ENCODE data around the gene WNT7B.
"Not testable (repeated sequence)": the region's sequence is repeated elsewhere in the genome, so short reads cannot be mapped to it uniquely, and the experiment has no call there.

Gene WNT7B

DNA sequence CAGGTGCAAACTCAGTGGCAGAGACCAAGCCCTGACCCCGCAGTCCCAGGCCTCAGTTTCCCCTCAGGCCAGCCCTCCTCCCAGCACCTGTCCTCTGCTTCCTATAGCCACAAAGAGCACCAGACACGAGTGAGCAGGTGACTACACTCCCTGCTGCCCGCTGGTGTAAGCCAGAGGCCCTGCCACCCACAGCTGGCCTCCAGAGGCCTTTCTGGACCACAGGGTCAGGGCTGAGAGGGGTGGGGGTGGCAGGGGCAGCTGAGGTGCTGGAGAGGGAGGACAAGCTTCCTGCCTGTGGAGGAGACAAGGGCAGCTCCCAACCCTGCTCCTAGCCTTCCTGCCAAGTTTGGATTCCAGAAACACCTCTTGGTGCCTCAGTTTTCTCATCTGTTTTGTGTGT is 31.3 kb upstream of the WNT7B start:
- no peak for DNase-seq (ENCODE audit: low read depth)

GRCh38 chr22:46007848-46008261 is 30.9 kb upstream of the WNT7B start:
- no peak for DNase-seq (ENCODE audit: low read depth)

DNA sequence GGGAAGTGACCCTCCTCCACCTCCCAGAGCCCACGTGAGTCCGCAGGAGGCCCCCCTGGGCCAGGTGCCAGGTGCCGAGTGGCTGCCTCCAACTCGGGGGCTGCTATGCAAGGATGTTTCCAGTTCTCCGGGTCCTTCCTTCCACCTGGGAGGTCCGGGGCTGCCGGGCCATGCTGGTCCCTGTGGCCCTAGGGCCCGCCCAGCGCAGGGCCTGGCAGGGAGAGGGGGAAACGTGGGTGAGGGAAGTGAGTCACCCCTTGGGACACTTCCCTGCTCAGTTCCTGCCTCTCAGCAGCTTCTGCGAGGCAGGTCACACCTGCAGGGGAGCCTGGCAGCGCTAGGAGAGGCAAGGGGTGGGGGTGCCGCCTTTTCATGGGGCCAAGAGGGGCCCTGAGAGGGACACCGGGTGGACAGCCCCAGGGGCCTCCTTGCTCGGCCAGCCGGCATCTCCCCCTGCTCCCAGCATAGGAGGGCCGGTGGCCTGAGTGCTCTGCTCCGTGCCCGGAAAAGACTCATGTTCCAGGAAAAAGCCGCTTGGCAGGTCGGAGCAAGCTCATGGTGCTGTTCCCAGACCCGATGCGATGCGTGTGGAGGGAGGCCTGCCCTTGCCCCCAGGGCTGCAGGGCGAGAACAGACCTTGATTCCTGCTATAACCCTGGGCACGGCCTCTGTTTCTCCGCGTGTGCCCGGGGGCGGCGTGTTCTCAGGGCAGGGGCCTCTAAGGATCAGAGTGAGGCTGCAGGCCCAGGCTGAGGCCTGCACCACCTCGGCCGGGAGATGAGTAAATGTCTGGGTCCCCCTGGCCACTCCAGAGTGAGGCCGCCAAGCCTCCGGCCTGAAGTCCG is 30.3 kb upstream of the WNT7B start:
- no peak for DNase-seq (ENCODE audit: low read depth)

GRCh38 chr22:46006379-46007002 is 29.5 kb upstream of the WNT7B start:
- peak; percentile 82 for DNase-seq (ENCODE audit: low read depth)

DNA sequence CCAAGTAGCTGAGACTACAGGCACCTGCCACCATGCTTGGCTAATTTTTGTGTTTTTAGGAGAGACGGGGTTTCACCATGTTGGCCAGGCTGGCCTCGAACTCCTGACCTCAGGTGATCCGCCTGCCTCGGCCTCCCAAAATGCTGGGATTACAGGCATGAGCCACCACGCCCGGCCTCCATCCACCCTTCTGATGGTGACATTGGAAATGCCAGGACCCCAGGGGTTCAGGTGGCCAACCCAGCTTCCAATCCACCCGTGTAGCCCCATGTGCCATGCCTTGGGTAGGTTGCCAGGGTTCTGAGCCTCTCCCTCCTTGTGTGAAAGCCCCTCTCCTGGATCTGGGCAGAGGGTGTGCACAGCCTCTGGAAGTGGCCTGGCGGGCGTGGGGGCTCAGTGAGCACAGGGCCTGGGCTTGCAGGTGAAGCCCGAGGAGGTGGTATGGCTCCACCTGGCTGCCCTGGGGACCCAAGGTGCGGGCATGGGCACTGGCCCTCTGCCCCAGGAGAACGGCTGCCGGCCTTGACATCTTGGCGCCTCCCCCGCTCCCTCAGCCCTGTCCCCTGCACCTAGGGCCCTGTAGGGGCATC is 28.2 kb upstream of the WNT7B start:
- DNase-seq (ENCODE audit: low read depth), result not testable (repeated sequence)

DNA sequence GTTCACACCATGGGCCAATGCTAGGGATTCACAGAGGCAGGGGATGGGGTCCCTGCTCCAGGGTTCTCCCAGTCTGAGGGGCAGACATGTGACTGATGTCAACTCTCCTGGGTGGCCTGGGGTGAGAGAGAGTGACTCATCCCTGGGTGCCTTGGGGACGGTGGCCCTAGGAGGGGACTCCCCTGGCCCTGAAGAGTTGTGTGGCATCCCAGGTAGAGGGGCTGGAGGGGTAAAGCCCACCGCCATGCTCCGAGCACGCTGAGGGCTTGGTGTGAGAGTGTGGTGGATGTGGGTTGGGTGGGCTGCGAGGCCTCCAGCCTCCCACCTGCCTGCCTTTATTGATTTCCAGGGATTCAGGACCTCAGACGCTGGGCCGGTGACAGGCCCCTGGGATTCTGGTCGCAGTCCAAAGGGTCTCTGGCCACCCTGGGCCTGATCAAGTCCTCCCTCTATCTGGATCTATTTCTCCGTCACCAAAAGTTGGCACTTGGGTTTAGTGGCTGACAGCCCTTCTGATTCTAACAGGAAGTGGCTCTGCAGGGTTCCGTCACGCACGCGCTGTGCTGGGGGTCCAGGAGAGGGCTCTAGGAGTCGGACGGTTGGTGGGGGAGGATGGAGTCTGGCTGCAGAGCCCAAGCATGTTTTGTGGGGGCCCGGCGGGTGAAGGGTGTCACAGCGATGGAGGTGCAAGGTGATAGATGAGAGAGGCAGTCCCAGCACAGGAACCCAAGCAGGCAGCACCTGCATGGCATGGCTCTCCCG is 27.3 kb upstream of the WNT7B start:
- no peak for DNase-seq (ENCODE audit: low read depth)

- no peak for DNase-seq (ENCODE audit: low read depth)
Measured at GRCh38 chr22:46003271-46004091, 26.5 kb upstream of the WNT7B start.

- no peak for DNase-seq (ENCODE audit: low read depth)
Measured at GRCh38 chr22:46002757-46003270, 25.9 kb upstream of the WNT7B start.

GRCh38 chr22:46001426-46002106 is 24.6 kb upstream of the WNT7B start:
- DNase-seq (ENCODE audit: low read depth), result no peak

DNA sequence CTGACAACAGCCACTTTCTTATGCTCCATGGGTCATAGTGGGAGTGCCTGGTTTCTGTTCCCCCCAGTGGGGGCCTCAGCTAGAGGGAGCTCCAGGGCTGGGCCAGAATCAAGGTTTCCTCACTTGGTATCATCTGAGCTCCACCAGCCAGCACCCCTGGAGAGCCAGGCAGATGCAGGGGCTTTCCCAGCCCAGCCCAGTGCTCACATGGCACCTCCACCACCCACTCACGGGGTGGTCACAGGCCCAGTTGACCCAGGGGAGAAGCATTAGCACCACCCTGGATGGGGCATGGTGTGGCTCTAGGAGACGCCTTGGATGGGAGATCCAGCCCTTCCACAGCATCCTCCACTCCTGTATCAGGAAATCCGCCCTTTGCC is 24.1 kb upstream of the WNT7B start:
- no peak for DNase-seq (ENCODE audit: low read depth)

DNA sequence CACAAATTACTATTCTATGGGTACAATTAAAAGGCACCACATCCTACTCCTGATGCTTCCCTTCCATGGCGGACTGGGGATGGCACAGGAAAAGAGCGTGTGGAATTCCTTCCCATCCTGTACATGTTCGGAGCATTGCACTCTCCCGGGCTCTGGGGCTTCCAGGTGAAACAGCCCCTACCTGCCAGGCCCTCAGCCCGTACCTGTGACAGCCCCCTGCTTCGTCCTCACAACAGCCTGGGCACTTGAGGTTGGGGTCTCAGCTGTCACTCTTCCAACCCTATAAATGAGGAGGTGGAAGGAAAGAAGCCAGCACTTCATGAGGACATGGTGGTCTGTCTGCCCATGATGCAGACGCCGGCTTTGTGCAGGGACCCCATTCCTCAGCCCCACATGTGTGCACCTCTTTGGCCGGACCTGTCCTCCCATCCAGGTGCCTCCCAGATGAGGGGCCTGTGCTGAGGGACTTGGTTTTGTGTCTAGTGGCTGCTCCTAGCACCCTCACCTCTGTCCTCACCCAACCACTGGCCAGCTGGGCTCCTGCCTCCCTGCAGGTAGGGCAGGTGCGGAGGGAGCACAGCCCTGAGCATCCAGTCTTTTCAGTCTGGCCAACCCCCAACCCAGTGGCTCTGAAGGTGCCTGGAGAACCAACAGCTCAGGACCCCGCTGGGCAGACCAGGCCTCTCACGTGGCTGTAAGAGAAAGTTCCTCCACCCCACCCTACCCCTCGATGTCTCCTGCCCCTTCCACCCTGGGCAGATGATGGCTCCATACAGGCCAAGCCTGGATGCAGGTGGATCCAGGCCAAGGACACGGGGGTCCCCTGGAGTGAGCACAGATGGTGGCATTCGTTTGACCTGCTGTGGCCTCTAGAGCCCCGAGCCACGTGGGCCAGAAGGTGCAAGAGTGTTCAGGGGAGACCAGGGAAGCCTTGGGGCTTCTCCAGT is 23.4 kb upstream of the WNT7B start:
- DNase-seq (ENCODE audit: low read depth), result no peak

DNA sequence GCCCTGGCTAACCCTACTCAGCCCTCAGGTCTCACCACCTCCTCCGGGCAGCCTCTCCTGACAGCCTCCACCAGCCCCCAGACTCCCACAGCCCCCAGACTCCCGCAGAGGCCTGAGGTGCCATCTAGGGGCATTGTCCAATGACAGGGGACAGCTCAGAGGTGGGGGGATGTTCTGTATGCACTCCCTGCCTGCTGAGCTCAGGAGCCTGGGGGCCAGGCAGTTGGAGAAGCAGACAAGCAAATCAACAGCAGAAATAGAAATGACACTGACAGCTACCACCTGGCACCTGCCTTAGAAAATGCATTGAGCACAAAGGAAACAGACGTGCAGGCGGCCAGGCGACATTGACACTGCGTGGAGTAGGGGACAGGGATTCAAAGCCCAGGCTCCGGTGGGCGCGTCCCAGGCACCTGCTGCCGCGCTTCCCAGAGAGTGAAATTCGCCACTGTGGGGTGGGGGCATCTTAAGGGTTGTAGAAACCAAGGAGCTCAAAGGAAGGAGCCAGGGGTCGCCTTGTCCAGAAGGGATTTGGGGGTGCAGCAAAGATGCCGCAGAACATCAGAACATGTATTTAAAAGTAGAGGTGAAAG is 22.5 kb upstream of the WNT7B start:
- DNase-seq (ENCODE audit: low read depth), result no peak

DNA sequence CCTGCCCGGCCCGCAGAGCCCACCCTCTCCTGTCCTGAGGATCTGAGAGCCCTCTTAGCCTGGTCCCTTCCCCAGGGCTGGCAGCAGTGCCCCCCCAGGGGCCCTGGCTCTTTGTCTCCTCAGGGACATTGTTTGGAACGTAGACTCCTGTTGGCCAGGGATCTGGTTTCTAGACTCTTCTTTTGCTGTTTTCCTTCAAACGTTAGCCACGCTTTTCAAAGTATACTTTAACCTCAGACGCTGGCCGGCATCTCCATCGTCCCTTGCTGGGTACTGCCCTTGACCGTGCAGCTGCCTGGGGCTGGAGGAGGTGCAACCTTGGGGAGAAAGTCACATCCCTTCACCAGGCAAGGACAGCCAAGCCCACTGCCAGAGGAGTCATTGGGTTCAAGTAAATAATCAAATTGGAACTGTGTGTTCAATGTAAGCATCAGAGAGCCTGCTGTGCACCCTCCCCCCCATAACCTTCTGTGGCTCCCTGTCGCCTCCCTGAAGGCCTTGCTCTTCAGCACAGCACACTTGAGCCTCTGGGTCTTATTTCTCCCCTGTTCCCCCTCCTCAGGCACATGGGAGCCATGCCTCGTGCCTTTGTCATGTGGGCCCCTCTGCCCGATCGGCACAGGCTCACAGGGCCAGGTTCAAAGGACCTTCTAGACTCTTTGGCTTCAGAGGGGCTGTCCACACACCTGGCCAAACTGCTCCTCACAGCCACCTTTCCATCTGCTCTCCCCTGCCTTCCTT is 21.8 kb upstream of the WNT7B start:
- no peak for DNase-seq (ENCODE audit: low read depth)

GRCh38 chr22:45997777-45998637 is 21.0 kb upstream of the WNT7B start:
- no peak for DNase-seq (ENCODE audit: low read depth)

GRCh38 chr22:45997077-45997776 is 20.3 kb upstream of the WNT7B start:
- no peak for DNase-seq (ENCODE audit: low read depth)

DNA sequence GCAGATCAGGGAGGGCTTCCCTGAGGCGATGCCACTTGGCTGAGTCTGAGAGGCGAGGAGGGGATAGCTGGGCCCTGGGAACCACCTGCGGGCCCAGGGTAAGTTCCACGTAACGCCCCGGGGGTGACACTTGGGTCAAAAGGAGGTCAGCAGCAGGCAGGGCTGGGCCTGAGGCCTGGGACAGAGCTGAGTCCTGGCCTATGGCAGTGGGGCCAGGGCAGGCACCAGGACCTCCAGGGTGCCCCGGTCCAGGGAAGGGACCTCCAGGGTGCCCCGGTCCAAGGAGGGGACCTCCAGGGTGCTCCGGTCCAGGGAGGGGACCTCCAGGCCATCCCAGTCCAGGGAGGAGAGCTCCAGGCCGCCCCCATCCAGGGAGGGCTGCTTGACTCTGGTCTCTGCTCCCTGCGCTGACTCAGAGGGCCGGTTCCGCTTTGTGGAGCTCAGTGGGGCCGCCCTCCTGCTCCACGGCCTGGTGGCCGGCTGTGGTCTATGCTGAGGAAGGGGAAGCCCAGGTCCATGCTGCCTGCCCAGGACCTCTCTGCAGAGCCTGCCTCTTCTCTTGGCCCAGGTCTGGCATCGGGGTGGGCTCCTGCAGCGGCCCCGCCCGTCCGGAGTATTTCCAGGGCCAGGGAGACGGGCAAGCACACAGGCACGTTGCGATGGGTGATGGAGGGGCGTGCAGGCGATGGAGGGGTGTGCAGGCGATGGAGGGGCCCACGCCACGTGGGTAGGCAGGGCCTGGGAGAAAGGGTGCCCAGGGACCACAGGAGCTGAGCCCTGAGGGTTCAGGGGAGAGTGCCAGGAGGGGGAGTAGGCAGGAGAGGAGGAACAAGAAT is 19.5 kb upstream of the WNT7B start:
- DNase-seq (ENCODE audit: low read depth), result no peak
